GM13976 (cell line): ENCODE measurements around the gene FOXS1.
"Not testable (repeated sequence)": the region's sequence is repeated elsewhere in the genome, so short reads cannot be mapped to it uniquely, and the experiment has no call there.

Source experiments
- DNase-seq: peaks from one replicate; pipeline ENCODE4 v3.0.0; 2012; ENCODE audit warnings: low spot score
- in situ Hi-C: fragments of 300-500 bp; cut with MboI; formaldehyde crosslinking; loops from one replicate; pipeline ENCODE4 v1.12.0; 2022; ENCODE audit warnings: low sequenced_read_pairs, mixed read lengths, inconsistent platforms; ENCODE audit not compliant: unreplicated experiment
- TF ChIP-seq, protein P1 (sequence below): IDR thresholded peaks from 2 replicates; pipeline ENCODE4 v1.5.1; 2012; ENCODE audit warnings: borderline replicate concordance, mild to moderate bottlenecking; ENCODE audit not compliant: insufficient read depth; ENCODE audit errors: extremely low read depth, missing control alignments, control extremely low read depth

Gene FOXS1

DNA sequence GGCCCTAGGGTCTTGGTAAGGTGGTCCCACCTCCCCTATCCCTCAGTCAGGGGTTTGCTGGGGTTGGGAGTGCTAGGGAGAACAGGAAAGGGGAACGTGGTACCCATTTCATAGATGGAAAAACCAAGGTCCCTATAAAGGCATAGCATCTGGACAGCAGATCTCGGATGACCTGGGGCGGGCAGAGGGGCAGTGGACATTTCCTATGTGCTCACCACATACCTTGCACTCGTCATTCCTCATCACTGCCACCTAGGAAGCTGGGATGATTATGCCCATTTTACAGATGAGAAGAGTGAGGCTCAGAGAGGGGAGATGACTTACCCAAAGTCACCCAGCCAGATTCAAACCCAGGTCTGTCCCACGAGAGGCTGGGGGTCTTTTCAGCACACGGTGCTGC is 14.2 kb downstream of the FOXS1 start:
- DNase-seq: no peak
- in situ Hi-C loops: loop anchor here (10.0 to 25.0 kb wide), 2 partner anchors 194 to 831 kb away; partner anchors contain the start of gene C20orf203

GRCh38 chr20:31830406-31830981 is 14.9 kb downstream of the FOXS1 start:
- TF ChIP-seq, protein P1, sequence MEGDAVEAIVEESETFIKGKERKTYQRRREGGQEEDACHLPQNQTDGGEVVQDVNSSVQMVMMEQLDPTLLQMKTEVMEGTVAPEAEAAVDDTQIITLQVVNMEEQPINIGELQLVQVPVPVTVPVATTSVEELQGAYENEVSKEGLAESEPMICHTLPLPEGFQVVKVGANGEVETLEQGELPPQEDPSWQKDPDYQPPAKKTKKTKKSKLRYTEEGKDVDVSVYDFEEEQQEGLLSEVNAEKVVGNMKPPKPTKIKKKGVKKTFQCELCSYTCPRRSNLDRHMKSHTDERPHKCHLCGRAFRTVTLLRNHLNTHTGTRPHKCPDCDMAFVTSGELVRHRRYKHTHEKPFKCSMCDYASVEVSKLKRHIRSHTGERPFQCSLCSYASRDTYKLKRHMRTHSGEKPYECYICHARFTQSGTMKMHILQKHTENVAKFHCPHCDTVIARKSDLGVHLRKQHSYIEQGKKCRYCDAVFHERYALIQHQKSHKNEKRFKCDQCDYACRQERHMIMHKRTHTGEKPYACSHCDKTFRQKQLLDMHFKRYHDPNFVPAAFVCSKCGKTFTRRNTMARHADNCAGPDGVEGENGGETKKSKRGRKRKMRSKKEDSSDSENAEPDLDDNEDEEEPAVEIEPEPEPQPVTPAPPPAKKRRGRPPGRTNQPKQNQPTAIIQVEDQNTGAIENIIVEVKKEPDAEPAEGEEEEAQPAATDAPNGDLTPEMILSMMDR: no peak
- DNase-seq: no peak
- in situ Hi-C loops: loop anchor here (10.0 to 25.0 kb wide), 2 partner anchors 194 to 832 kb away; partner anchors contain the start of gene C20orf203

More for the DNA sequence above, 14.2 kb downstream of the FOXS1 start:
- TF ChIP-seq, protein P1: no peak

- TF ChIP-seq, protein P1: no peak
- in situ Hi-C loops: loop anchor here (10.0 to 25.0 kb wide), 2 partner anchors 195 to 833 kb away; partner anchors contain the start of gene C20orf203
- DNase-seq: no peak
These were observed 15.7 kb downstream of the FOXS1 start for GRCh38 chr20:31829731-31830130.

DNA sequence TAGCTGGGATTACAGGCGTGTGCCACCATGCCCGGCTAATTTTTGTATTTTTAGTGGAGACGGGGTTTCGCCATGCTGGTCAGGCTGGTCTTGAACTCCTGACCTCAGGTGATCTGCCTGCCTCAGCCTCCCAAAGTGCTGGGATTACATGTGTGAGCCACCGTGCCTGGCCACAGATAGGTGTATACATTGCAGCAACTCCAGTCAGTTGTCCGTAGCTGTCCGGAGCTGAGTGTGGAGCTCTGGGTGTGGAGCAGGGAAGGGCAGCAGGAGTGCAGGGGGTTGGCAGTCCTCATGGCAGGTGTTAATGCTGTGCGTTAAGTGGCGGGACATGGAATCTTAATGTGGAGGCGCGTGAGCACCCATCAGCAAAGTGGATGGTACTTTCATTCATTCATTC is 17.4 kb downstream of the FOXS1 start:
- not testable (repeated sequence) for DNase-seq

DNA sequence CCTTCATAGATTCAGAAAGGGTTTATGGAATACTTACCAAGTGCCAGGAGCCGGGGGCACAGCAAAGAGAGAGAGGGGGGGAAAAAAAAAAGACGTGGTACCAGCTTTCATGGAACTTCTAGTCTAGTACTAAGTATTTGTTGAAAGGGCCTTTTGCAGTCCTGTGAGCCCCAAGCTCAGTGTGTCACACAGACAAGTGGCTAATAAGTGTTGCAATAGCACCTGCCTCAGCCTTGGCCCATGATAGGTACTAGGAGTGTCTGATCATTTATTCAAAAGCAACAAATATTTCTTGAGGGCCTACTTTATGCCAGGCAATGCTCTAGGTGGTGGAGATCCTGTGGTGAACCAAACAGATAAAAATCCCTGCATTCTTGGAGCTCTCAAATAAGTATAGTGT is 18.3 kb downstream of the FOXS1 start:
- TF ChIP-seq, protein P1: no peak
- in situ Hi-C loops: loop anchor here (25.0 kb wide), 1 partner anchor 835 kb away; the partner anchor contains the start of gene C20orf203

More for the DNA sequence above, 17.4 kb downstream of the FOXS1 start:
- in situ Hi-C loops: loop anchor here (25.0 kb wide), 1 partner anchor 834 kb away; the partner anchor contains the start of gene C20orf203

DNA sequence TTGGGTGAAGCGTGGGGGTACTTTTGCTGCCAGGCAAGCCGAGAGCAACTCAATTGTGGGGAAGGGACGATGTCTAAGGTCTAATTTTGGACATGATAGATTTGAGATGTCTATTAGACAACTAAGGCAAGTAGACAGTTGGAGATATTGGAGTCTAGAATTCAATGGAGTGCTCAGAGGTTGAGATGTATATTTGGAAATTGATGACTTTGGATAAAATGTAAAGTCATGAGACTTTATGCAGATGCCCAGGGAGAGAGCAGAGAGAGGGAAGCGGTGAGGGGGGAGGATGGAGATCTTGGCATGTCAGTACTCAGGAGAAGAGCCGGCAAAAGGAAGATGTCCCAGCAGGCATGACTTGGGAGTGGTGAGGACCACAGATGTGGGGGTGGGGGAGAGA is 19.3 kb downstream of the FOXS1 start:
- in situ Hi-C loops: loop anchor here (25.0 kb wide), 1 partner anchor 836 kb away; the partner anchor contains the start of gene C20orf203
- TF ChIP-seq, protein P1: no peak
- DNase-seq: no peak

More for the DNA sequence above, 18.3 kb downstream of the FOXS1 start:
- no peak for DNase-seq
